ENCODE measurements around the gene MEIOB.
"Not testable (repeated sequence)": the region's sequence is repeated elsewhere in the genome, so short reads cannot be mapped to it uniquely, and the experiment has no call there.

Gene MEIOB

GRCh38 chr16:1807626-1808025 is 64.3 kb downstream of the MEIOB start:
- no peak for DNase-seq

DNA sequence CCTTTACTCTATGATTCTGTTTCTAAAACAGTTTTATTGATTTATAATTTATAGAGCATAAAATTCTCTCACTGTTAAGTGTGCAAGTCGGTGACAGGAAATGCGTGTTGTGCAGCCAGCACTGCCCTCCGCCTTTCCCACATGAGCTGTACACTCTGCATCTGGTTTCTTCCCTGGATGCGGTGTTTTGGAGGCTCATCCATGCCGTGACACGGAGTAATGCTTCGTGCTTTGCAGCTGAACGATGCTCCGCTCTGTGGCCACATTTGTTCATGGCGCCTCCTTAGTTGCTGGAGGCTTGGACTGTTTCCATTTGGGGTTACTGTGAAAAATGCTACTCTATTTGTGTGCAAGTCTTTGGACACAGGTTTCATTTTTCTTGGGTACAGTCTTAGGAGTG is 71.3 kb downstream of the MEIOB start:
- DNase-seq, result no peak

DNA sequence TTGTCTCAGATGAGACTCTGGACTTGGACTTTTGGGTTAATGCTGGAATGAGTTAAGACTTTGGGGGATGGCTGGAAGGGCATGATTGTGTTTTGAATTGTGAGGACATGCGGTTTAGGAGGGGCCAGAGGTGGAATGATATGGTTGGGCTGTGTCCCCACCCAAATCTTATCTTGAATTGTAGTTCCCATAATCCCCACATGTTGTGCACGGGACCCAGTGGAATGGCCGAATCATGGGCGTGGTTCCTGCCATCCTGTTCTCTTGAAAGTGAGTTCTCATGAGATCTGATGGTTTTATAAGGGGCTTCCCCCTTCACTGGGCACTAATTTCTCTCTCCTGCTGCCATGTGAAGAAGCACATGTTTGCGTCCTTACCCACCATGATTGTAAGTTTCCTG is 72.7 kb downstream of the MEIOB start:
- DNase-seq, result not testable (repeated sequence)

DNA sequence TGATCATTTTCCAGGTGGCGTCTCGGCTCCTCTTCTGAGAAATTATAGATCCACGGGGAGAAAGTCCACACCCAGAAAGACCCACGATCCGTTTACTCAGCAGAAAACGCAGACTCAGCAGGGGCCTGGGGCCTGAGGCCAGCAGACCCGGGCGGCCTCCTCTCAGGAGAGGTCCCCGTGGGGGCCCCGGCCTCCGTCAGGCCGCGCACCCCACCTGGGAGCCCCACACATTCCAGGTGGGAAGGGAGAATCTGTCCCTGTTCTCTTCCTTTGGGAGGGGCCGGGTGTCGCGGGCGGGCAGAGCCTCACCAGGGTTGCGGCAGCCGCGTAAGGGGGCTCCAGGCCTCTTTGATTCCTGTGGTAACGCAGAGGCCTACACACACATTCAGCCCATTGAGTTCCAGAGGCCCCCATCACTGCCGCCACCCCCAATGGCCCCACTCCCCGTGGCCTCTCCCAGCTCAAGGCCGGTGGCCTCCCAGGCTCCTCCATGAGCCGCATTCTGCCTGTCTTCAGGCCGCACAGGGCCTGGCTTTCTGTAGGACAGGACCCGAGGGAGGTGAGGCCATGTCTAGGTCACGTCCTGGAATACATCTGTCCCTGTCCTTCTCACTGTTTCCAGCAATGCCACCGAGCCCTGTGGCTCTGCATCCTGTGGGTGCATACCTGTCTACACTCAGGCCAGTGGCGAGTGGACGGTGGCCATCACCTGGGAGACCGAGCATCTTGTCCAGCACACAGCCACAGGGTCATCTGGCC is 76.9 kb downstream of the MEIOB start:
- no peak for DNase-seq

DNA sequence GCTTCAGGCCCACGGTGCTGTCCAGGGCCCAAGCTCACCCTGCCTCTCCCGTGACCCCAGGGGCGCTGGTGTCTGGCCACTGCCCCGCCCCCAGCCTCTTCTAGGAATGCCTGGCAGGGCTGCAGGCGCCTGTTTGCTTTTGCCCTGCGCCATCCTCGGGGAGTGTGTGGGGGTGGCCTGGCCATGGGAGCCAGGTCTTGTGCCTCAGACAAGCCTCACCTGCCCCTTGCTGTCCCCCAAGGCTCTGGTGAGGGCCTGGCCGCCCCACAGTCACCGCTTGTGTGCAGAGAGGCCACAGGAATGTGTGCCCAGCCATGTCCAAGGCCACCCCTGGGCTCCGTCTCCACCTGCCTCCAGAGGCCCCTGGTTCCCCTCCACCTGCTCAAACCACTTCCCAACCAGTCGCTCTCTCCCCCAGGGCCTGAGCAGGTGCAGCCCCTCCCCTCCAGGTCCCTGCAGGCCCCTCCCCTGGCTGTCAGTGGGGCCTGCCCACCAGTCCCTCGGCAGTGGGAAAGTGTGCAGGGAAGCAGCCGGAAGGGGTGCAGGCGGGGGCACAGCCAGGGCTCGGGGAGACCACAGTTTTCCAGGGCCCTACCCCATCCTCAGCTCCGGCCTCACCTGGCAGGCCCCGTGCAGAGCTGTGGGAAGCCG is 77.6 kb downstream of the MEIOB start:
- DNase-seq, result no peak

DNA sequence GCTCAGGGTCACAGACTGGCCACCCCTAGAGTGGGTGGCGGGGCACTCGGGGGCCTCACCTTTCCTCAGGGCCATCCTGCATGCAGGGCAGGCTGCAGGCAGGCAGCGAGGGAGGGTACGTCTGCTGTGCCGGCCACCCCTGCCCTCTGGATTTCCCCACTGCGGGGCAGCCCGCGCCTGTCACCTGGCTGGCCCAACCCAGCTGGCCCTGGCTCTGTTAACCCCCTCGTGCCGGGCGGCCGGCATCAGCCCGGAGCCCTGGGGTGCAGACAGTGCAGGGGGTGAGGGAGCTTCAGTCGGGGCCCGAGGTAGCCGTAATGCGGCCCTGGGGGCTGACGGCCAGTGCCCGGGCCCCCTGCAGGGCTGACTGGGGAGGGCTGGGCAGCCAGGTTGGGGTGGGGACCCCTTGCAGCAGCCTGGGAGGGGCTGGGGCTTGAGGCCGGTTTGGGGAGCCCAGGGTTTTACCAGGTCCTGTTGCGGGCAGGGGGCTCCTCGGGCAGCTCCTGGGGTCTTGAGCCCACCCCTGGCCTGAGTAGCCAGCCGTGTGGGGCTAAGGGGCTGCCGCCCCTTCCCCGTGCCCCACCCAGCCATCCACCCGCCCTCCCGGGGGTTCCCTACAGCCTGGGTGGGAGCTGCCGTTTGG is 78.3 kb downstream of the MEIOB start, which contains the start of gene IGFALS:
IGFALS (minus strand) TSS at position 128 of the 643 bp plus-strand sequence; CDS start at position 75, 53 bp downstream.
- DNase-seq, result no peak

- DNase-seq, result no peak
These were observed 79.0 kb downstream of the MEIOB start for GRCh38 chr16:1792836-1793577.

- DNase-seq, result no peak
These were observed 79.8 kb downstream of the MEIOB start for GRCh38 chr16:1791943-1792812.

GRCh38 chr16:1791256-1791942 is 80.6 kb downstream of the MEIOB start:
- no peak for DNase-seq

GRCh38 chr16:1790611-1791255 is 81.2 kb downstream of the MEIOB start:
- DNase-seq, result no peak

GRCh38 chr16:1790261-1790610 is 81.7 kb downstream of the MEIOB start:
- no peak for DNase-seq

GRCh38 chr16:1789643-1790045 is 82.3 kb downstream of the MEIOB start:
- no peak for DNase-seq

DNA sequence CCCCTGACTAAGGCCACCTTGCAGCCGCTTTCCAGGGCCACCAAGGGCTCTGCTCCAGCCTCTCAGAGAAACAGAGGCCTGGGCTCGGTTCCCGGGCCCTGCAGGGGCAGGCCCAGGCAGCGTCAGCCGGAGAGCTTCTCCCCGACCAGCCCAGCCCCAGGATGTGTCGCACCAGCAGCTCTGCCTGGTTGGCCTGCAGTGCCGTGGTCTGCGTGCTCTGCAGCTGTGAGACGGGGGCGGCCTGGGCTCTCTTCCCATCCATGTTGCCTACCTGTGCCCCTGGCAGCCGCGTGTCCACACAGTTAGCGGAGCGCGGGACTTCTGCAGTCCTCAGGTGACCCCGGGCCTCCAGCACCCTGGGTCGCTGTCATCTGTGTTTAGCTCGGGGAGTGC is 83.3 kb downstream of the MEIOB start:
- no peak for DNase-seq

DNA sequence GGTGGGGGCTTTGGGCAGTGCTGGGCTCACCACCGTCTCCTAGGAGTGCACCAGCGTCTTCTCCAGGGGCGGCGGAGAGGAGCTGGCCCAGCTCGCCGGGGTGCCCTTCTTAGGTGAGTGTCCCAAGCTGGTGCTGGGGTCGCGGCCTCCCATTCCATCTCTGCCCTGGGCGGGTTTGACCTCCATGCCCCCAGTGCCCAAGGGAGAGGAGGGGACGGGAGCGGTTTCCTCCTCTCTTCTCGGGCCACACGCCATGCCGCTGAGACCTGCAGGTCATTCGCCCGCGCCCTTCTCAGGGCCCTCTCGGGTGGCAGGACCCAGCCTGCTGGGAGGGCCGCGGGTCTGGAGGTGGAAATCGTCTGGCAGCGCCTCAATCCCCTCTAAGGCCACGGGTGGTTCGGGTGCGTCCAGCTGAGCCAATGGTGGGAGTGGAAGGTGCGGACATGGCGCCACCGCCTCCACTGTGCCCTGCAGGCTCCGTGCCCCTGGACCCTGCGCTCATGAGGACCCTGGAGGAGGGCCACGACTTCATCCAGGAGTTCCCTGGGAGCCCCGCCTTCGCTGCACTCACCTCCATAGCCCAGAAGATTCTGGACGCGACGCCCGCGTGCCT is 83.8 kb downstream of the MEIOB start:
- no peak for DNase-seq

DNA sequence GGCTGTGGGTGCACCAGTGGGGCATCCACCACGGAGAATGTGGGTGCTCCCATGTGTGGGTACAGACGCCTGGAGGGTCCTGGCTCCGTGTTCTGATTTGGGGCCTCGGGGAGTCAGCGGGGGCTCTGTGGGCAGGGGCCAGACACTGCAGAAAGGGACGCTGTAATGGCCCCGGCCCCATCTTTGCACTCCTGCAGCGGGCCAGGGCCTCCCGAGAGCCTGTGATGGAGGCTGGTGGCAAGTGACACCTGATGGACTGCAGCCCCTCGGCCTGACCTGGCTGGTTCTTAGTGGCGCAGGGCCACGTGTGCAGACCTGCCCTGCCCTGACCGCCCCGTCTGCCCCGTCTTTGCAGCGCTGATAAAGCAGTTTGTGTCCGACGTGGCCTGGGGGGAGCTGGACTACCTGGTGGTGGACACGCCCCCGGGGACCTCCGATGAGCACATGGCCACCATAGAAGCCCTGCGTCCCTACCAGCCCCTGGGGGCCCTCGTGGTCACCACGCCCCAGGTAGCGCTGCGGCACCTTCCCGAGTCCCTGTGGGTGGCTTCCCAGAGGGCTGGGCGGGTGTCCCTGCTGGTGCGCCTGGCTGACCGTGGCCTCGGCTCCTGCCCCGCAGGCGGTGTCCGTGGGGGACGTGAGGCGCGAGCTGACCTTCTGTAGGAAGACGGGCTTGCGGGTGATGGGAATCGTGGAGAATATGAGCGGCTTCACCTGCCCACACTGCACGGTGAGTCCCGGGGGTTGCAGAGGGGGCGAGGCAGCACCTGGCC is 84.5 kb downstream of the MEIOB start:
- no peak for DNase-seq

DNA sequence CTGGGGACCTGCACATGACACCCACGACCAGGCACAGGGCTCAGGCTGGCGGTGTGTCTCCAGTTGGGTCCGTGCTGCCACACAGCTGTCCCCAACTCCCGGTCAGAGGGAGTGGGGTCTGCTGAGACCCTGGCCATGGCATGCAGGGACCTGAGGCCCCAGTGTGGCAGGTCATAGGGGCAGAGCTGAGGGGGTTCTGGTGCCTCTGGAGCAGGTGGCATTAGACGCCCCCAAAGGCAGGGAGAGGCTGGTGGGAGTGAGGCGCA is 85.0 kb downstream of the MEIOB start:
- DNase-seq, result no peak

GRCh38 chr16:1786242-1787055 is 85.5 kb downstream of the MEIOB start:
- DNase-seq, result no peak

DNA sequence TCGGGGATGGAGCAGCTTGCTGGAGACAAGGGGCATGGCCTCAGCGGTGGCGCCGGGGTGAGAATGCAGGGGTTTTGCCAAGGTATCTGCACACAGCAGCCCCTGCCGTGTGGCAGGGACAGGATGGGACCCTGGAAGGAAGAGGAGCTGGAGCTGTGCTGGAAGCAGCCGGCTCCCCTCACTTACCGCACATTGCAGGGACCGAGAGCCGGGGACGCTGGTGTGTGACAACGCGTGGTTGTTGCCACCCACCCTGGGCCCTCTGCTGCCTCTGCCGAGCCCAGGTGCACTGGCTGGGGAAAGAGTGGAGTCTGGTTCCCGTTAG is 86.2 kb downstream of the MEIOB start:
- DNase-seq, result no peak

All from stimulated activated naive CD4-positive, alpha-beta T cell (primary cell).